Measurements from ENCODE around the gene ADK. TPM values are rescaled to one million over a fixed set of nuclear protein-coding genes. Genes with fewer than 3 reads are reported as not detected.

ADK gene
- total RNA-seq, 4 donors from 2014 or later: 15.3 to 23.3 (median 20.8) TPM

DNA sequence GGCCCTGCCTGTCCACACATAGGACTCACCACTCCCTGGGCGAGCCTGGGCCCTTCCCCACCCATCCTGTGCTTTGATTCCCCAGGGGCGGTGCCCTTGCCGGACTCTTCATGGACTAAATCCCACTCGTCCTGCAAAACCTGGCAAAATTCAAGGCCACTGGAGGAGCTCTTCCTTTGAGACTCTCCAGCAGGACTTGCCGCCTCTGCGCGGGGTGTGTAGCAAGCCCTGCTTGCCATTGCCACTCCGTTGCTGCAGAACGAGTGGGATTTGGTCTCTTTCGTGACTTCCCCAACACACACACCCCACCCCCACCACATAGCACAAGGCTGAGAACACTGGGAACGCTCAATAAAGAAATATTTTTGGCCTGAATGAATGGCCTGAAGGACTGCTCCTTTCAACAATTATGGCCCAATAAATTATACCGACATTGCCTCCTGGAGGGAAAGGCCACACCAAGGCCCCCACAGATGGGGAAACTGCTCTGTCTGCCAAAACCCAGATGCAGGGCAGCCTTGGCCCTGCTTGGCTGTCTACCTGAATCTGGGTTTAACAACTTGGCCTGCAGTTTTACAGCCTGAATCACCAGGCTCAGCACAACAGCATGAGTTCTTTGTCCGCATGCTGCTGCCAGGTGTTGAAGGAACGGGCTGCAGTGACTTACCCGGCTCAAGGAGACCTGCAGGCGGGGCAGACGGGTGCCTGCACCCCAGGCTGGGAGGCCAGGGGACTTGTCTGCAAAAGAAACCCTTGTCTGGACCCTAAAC lies 602.6 kb downstream of the ADK start:
- Histone ChIP-seq H3K4me3 (no peak overlapping the region), H3K4me1 (no peaks in the 10 kb centered on the region), H3K9me3 (no peaks in the 10 kb centered on the region), H3K36me3 (no peaks in the 10 kb centered on the region), H3K27ac (no peak overlapping the region), H3K27me3 (no peaks in the 10 kb centered on the region)
- 56 to 62% methylated on average over 4 to 12 of the region's 17 CpGs for WGBS, 2 donors (ENCODE audit: low coverage in 1 of 2)
- TF ChIP-seq POLR2A (IDR thresholded peaks at IDR 0.05): no peak
- TF ChIP-seq, protein P1, sequence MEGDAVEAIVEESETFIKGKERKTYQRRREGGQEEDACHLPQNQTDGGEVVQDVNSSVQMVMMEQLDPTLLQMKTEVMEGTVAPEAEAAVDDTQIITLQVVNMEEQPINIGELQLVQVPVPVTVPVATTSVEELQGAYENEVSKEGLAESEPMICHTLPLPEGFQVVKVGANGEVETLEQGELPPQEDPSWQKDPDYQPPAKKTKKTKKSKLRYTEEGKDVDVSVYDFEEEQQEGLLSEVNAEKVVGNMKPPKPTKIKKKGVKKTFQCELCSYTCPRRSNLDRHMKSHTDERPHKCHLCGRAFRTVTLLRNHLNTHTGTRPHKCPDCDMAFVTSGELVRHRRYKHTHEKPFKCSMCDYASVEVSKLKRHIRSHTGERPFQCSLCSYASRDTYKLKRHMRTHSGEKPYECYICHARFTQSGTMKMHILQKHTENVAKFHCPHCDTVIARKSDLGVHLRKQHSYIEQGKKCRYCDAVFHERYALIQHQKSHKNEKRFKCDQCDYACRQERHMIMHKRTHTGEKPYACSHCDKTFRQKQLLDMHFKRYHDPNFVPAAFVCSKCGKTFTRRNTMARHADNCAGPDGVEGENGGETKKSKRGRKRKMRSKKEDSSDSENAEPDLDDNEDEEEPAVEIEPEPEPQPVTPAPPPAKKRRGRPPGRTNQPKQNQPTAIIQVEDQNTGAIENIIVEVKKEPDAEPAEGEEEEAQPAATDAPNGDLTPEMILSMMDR (IDR thresholded peaks at IDR 0.05): no peak
- TF ChIP-seq EP300 (IDR thresholded peaks at IDR 0.05): no peak
- TF ChIP-seq POLR2AphosphoS5 (IDR thresholded peaks at IDR 0.05): no peak
- ATAC-seq: no peak

GRCh38 chr10:74754381-74754821 lies 603.4 kb downstream of the ADK start:
- TF ChIP-seq, protein P1 (IDR thresholded peaks at IDR 0.05): no peak
- TF ChIP-seq POLR2A (IDR thresholded peaks at IDR 0.05) (no peak), POLR2AphosphoS5 (IDR thresholded peaks at IDR 0.05) (no peak), EP300 (IDR thresholded peaks at IDR 0.05) (no peak)
- H3K27ac ChIP-seq: no peak overlapping the region
- no peaks in the 10 kb centered on the region for H3K4me1 ChIP-seq
- no peak overlapping the region for H3K4me3 ChIP-seq
- 78 to 85% methylated on average over 8 of the region's 8 CpGs for WGBS, 2 donors (ENCODE audit: low coverage in 1 of 2)
- no peaks in the 10 kb centered on the region for H3K36me3 ChIP-seq
- no peaks in the 10 kb centered on the region for H3K27me3 ChIP-seq
- no peaks in the 10 kb centered on the region for H3K9me3 ChIP-seq
- ATAC-seq: no peak

DNA sequence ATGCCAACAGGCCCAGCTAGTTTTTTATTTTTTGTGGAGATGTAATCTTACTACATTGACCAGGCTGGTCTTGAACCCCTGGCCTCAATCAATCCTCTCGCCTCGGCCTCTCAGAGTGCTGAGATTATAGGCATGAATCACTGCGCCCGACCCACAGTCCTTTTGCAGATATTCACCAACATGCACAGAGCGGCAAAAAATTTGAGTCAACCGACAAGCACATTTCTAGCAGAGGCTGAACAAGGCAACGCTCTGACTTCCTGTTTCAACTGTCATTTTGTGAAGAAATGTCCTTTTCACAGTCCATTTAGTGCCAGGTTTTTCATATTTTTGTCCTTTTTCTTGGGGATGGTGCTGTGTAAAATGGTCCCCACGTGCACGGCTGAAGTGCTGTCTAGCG lies 604.3 kb downstream of the ADK start:
- H3K9me3 ChIP-seq: no peaks in the 10 kb centered on the region
- no peaks in the 10 kb centered on the region for H3K4me1 ChIP-seq
- H3K4me3 ChIP-seq: no peak overlapping the region
- ATAC-seq: no peak
- TF ChIP-seq POLR2AphosphoS5 (IDR thresholded peaks at IDR 0.05) (no peak), POLR2A (IDR thresholded peaks at IDR 0.05) (no peak), EP300 (IDR thresholded peaks at IDR 0.05) (no peak)
- TF ChIP-seq, protein P1 (IDR thresholded peaks at IDR 0.05): no peak
- H3K27me3 ChIP-seq: no peaks in the 10 kb centered on the region
- no peak overlapping the region for H3K27ac ChIP-seq
- WGBS, 2 donors (ENCODE audit: low coverage in 1 of 2): 84 to 94% methylated on average over 5 to 6 of the region's 10 CpGs
- H3K36me3 ChIP-seq: no peaks in the 10 kb centered on the region

Small RNA genes lying within 50 kb of the gene (small RNA-seq; reads per million reads assigned to genes)
- gene RF00019: 0 reads per million in 4 donors
- 0 reads per million in 4 donors for gene TIMM9P1

Other genes with a start within 250 kb of the ADK start
- 10 to 100 TPM in 1 of 4 donors, 1 to 10 TPM in 3; 1.1 to 43.3 (median 8.3) TPM for gene PLAU, start 240.1 kb upstream of the ADK start, total RNA-seq
- 100 to 1,000 TPM; 433 to 615 (median 440) TPM for gene VCL, start 153.1 kb upstream of the ADK start, total RNA-seq
- gene AP3M1, start 393 bp upstream of the ADK start, total RNA-seq: 10 to 100 TPM; 29.4 to 41.7 (median 31.7) TPM

Measured in gastroesophageal sphincter (tissue), 4 donors.